ENCODE results near the gene PITPNM3.

- TF ChIP-seq CTCF (conservative IDR thresholded peaks at IDR 0.05 in 1 of 2, IDR thresholded peaks at IDR 0.05 in 1 of 2; ENCODE audit: extremely low read depth in 1 of 2, insufficient read depth in 1 of 2, low read depth in 1 of 2, low read length in 2 of 2) (no peak), EZH2 (IDR thresholded peaks at IDR 0.05; ENCODE audit: borderline replicate concordance, low read length) (no peak)
These were observed 30.6 kb downstream of the PITPNM3 start for GRCh38 chr17:6525731-6526130.
